HG03342 (cell line): ENCODE results near the gene SESN1.
"Not testable (repeated sequence)": the region's sequence is repeated elsewhere in the genome, so short reads cannot be mapped to it uniquely, and the experiment has no call there.

ENCODE experiments used
- ATAC-seq: cut with Tn5 transposase; IDR thresholded peaks from one replicate; pipeline ENCODE4 v1.9.1; 2021; ENCODE audit warnings: mild to moderate bottlenecking, moderate library complexity; ENCODE audit not compliant: unreplicated experiment

SESN1 gene

DNA sequence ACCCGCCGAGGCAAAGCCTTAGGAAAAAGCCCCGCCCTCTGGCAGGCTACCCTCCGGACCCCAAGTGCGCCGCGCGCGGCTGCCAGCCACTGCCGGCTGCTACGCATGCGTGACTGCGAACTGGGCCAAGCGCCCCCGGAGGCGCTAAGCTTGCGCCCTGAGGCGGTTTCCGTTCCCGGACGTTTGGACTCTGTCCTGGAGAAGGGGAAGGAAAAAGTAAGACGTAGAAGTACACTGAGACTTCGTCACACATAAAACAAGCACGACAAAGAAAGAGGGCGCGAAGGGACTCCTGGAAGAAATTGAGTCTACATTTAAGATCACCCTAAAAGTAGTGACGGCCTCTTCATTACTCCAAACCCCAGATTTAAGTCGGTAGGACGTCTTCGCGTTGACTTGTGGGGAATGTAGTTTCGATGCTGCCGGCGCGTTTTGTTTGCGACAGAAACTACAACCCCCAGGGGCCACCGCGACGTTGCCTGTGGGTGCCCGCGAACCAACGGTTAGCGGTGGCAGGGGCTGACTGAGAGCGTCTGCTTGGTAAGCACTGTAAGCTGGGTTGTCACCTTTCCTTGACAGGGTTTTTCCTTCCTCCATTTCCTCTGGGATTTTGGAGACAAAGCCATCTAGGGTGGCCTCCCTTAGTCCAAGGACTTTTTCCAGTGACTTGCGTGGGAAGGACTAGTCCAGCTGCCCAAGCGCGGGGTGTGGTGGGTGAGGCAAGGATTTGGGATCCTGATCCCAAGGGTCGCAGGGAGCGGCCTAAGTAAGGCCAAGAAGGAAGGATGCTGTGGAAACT, 589 bp upstream of the SESN1 start, which contains the start of gene CEP57L1:
Gene CEP57L1, plus strand, starts transcription at position 472 of the 799 bp plus-strand sequence. CDS start 49,715 bp downstream, outside the sequence.
- peak; percentile 68 for ATAC-seq

DNA sequence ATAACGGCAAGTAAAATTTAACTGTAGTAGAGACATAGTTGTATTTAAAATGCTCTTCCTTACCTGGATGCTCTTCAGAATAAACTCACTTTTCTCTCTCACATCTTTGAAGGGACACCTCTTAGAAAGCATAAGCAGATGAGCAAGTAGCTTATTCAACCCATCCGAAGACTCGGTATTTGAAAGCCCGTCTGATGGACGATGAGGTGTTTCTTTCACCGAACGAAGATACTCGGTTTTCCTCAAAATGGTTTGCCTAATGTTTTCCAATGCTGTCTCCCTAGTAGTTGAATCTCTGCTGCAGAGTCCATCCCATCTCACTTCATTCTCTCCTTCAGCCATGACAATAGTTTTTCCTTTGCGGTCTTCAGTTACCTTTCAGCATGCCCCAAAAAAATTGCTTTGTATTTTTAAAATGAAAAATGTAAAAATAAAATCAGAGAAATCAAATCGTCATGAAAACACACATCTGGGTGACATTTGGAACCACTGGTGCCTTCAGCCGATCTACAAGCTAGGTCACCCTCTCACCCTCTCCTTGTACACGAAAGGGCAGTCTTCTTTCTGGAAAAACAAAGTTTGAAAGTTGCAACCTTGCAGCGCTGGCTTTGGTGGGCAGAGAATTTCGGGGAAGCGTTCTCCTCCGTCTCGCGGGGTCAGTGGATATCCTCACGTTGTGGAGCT, 772 bp downstream of the SESN1 start:
- no peak for ATAC-seq

DNA sequence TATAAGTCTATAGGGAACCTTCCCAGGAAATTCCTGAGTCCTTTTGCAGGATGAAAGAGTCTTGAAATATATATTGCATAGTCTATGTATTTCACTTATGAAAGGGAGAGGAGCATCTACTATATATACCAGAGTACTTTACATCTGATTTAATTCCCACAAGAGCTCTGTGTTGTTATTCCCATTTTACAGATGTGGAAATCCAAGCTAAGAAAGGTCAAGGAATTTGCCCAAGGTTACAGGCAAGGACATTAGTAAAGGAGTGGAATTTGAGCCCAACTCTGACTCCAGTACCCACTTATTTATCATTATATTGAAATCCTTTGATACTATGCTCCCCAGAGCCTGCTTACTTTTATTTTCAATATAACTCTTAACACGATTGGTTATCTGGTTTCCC, 2.6 kb downstream of the SESN1 start:
- ATAC-seq, result no peak

DNA sequence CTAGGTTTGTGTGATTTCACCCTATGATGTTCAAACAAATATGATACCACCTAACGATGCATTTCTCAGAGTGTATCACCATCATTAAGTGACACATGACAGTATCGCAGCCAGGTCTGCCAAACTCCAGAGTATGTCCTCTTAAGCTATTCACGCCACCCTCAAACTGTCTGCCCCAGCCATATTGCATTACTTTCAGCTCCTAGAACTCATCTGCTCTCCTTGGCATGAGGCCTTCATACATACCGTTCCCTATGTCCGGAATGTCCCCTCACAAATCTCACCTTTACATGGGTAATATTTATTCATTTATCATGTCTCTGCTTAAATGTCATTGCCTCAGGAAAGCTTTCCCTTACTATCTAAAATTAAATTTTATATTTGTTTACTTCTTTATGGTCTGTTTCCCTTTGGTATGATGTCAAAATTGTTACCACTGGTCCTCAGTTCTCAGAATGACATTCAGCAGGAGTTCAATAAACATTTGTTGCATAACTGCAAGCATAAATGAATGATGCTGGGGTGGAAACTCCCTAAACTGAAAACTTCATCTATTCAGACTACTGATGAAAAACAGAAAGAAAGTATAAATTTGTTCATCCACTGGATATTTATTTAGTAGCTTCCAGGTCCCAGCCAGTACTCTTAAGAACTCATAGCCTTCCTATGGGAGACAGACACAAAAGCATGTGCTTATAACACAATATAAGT, 3.2 kb downstream of the SESN1 start:
- no peak for ATAC-seq

DNA sequence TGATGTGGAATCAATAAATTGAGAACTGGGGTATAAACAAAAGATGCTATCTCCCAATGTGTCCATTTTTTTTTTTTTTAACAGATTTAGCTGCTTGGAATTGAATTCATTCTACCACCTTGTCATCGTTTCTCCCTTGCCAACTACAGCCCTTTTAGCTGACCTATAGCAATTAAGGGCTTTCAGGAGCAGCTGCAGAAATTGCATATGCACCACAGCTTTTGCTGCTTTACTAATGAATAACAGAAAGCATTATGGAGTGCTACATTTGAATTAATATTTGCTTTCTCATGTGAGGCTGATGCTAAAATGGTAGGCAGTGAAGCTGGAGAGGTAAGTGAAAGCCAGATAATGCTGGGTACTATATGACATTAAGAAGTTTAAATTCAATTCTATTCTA, 5.7 kb downstream of the SESN1 start:
- ATAC-seq, result no peak

DNA sequence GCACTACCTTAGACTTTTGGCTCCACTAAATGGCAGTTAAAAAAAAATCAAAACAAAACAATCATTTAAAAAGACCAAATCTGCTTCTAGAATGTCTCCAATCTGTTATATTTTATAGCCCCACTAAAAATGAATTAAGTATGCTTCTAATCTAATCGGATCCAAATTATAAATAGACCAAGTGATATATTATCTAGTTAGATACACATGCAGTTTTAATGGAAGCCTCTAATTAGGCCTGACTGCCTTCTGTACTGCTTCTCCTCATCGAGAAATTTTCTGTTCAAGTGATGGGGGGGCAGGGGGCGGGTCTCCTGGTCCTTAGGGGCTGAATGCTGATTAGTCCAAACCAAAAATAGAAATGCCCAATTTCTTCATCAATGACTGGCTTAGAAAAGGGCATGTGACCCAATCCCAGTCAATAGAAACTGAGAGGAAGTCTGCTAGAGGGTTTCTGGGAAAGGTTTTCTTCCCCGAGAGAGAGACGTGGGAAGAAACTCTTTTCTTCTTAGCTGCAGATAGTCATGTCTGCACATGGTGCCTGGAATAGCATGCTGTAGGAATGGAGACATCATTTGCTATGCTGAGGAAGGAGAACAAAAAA, 6.9 kb downstream of the SESN1 start:
- ATAC-seq, result no peak

DNA sequence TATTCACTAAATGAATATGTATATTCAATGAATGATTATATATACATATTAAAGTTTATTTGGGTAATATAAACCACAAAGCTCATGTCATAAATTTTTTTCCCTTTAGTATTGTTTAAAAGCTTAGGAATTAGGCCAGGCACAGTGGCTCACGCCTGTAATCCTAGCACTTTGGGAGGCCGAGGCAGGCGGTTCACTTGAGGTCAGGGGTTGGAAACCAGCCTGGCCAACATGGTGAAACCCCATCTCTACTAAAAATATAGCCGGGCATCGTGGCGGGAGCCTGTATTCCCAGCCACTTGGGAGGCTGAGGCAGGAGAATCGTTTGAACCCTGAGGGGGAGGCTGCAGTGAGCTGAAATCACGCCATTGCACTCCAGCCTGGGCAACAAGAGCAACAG, 10.5 kb downstream of the SESN1 start:
- not testable (repeated sequence) for ATAC-seq

DNA sequence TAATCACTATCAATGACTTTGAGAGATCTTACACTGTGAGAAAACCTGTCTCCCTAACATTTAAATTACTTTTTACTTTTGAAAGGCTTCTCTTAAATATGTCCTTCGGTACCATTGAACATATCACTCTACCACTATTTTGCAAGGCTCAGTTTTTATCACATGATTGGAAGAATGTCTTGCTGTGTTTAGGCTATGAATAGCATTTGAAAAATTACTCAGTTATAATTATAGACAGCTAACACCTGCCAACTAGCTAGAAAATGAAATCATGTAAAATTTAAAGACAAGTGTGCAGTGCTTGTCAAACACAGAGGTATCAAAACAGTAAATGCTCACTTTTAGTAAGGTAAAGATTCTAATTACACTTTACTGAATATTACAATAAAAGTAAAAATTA, 11.0 kb downstream of the SESN1 start:
- no peak for ATAC-seq

DNA sequence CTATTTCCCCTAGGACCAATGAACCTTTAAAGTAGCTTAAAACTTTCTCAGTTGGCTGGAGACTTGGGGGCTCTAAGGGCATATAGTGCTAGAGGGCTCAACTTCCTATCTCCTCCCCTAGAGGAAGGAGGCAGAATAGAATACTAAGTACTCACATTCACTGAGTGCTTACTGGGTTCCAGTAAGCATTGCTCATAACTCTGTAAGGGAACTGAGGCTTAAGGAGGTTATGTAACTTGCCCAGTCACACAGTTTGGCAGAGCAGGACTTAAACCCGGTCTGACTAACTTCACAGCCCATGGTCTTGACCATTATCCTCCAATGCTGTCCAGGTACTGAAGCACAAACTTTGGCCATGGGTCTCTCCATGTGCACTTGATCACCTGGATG, 12.5 kb downstream of the SESN1 start:
- no peak for ATAC-seq

DNA sequence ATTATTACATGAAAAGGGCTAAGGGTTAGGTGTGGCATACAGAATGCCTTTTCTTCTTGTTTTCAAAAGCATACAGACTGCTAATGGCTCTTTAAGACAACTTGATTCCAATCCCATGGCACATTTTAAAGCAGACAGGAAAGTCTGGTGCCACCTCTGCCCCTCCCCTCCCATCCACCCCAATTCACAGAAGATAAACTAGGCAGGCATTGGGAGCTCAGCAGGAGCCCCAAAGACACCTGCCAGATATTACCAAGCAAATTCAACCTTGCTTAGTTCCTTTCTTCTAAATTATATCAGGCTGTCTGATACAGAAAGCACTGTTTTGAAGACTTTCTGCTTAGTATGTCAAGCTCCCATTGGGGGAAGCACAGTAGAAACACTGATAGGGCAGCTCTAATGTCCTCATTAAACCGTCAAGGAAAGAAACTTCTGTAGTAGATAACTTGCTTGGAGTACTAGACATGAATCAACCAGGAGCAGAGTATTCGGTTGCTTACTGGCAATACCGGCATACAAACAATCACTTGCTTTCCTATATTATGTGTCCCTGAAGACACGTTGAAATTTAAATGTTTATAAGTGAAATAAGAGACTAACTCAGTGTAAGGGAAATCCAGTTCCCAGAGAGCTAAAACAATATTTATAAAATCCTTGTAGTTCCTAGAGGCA, 13.0 kb downstream of the SESN1 start:
- ATAC-seq, result no peak

DNA sequence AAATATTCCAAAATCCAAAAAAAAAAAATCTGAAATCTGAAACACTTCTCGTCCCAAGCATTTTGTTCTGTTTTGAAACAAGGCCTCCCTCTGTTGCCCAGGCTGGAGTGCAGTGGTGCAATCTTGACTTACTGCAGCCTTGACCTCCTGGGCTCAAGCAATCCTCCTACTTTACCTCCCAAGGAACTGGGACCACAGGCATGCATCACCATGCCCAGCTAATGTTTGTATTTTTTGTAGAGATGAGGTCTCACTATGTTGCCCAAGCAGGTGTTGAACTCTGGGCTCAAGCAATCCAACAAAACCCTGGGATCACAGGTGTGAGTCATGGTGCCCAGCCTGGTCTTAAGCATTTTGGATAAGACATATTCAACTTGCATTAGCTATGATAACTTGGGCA, 13.6 kb downstream of the SESN1 start:
- no peak for ATAC-seq

DNA sequence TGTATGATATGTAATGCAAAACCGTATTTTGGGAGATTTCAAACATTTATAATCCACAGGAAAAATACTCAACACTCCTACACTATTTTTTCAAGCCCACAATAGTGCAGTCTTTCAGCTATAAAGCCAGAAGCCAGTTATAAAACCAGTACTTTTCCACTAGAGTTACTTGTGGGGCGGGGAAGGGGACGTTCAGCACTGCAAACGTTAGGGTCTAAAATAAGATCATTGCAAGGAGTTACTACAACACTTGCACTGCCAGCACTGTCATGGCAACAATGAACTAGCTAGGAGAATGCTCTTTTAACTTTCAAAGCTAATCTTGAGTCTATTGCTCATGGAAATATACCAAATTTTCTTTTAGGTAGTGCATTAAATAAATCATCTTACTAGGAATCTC, 14.7 kb downstream of the SESN1 start:
- no peak for ATAC-seq

DNA sequence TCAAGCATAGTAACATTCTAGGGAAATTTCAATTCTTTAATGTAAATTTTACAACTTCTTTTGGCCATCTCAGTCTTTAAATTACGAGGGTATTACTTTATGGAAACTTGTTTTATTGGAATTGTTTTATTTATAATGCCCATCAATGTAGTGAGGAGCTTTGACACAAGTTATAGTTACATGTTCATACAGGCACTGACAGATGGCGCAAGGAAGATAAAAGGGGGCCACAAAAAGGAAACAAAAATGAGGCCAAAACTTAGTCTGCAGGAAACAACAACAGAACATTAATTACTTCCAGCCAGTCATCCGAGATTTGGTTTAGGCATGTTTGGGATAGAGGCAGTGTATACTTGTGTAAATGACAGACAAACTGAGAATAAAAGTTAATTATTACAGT, 18.3 kb downstream of the SESN1 start:
- no peak for ATAC-seq

DNA sequence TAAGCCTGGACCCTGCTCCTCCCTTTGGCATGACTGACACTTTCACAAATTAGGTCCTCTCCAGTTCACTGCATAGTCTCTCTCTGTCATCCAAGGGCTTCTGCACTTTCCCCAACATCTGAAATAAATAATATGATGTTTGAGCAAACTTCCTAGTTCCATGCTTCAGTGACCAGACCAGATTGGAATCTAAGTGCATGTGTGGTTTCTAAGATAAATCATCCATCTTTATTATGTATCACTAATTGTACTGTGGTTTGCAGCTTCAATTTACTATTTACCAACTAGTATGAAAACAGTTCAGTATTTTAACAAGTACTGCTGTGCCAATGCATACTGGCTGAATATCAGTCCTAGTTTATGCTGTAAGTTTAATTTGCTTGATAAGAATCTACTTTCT, 18.7 kb downstream of the SESN1 start:
- no peak for ATAC-seq

DNA sequence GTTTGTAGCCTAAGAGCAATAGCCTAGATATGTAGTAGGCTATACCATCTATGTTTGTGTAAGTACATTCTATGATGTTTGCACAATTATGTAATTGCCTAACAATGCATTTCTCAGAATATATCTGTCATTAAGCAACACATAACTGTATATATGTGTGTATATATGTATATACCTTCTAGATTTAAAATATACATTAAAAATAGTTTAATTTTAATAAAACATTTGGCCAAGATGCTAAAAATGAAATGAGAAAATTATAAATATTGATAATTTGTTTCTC, 20.6 kb downstream of the SESN1 start:
- ATAC-seq, result no peak

DNA sequence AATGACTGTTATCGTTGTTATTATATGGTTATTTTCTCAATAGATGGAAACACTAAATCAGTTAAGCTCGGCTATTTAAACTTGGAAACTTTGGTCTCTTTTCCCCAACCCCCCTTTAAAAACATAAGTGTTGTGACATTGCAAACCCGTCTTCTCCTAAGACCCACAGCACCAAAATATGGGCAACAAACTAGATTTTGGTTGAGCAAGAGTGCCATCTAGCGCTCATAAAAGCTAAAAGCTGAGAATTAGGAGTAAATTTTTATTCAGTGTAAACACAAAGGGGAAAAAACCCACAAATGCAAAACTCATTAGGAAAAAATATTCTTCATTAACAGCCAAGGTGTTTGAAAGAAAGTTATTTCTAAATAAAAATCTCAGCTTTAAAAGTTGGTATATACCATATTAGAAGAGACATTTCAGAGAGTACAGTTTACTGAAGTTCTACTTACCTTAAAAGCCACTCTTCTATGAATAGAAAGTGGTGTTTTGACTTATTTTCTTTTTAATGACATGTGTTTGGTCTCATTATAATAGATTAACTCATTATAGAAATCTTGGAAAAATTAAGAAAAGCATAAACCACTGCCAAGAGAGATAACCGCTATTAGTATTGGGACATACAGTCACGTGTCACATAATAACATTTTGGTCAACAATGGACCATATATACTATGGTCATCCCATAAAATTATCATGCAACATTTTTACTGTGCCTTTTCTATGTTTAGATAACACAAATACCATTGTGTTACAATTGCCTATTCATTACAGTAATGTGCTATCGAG, 21.1 kb downstream of the SESN1 start:
- ATAC-seq, result no peak

DNA sequence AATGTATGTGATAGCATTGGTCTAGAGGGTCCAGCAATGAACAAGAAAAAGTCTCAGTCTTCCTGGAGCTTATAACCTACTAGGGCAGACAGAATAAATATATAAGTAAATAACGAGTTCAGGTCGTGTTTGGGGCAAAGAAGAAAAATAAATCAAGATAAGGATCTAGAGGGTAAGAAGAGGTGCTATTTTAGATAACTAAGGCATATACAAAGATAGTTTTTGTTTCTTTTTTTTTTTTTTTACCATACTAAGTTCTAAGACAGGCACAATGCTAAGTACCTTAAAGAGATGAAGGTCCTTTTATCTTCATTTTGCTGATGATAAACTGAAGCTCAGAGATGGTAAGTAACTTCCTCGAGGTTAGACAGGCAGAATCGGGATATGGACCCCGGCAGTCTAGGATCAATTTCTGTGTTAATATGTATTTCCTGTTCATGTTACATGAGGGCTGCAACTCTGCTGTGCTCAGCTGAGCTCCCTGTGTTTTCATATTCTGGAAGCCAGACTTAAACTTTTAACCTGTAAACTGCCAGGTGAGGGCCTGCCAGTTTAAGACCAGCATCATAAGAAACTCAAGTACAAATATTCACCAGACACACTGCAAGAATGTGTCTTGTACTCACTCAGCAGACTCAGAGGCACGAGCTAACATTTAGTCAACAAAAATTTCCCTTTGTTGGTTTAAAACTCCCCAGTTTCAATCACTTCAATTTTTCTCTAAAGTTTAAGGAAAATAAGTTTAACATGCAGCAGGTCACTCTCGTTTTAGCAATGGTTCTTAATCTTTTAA, 23.3 kb downstream of the SESN1 start:
- ATAC-seq, result no peak

DNA sequence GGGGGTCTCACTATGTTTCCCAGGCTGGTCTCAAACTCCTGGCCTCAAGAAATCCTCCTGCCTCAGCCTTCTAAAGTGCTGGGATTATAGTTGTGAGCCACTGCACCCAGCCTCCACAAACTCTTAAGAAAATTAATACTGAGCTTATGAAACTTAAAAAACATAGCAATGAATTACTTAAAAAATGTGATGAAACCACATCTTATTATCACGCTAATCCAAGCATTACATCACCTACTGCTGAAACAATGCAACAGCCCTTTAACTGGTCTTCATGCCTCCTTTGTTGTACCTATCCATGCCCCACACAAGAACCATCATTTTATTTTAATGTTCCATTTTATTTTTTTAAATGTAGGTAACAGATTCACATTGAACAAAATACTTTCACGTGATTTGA, 24.9 kb downstream of the SESN1 start:
- no peak for ATAC-seq

DNA sequence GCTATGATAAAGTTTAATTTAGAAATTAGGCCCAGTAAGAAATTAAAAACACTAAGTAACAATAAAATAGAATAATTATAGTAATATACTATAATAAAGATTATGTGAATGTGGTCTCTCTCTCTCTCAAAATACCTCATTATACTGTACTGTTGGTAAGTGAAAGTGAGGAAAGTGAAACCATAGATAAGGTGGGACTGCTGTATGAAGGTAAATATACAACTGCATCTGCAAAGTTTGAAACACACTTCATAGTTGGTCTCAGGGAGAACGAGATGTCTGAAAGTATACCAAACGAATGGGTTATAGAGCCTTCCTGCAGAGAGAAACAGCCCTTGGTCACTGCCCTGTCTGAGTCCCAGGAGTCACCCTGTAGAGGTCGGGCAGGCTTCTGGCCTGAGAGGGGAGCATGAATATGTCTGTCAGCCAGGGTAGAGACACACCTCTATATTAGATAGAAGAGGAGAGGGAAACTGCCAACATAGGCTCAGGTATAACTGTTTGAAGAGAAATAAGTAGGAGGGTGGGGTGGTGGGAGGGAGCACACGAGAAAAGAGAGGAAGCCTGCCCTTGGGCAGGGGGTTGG, 31.8 kb downstream of the SESN1 start:
- ATAC-seq, result no peak
